Osteoblast (primary cell): ENCODE results near the gene ANKLE2. TPM values are rescaled to one million over a fixed set of nuclear protein-coding genes. Genes with fewer than 3 reads are reported as not detected.

ENCODE experiments used
- DNase-seq: peaks from one replicate; pipeline ENCODE4 v3.0.0; 2011; ENCODE audit warnings: low spot score, mixed read lengths; ENCODE audit not compliant: insufficient read length; ENCODE audit errors: missing footprints
- H2AFZ ChIP-seq: 2 replicates; pipeline ENCODE4 v1.6.0; 2011; ENCODE audit warnings: mild to moderate bottlenecking, low read length
- H3K27ac ChIP-seq: 2 replicates; pipeline ENCODE4 v1.5.1; 2011; ENCODE audit warnings: mild to moderate bottlenecking, low read depth, low read length, moderate library complexity
- H3K27me3 ChIP-seq: 2 replicates; pipeline ENCODE4 v1.6.0; 2012; ENCODE audit warnings: mild to moderate bottlenecking, control low read depth, inconsistent platforms, low read length, moderate library complexity; ENCODE audit not compliant: insufficient read depth
- H3K36me3 ChIP-seq: 2 replicates; pipeline ENCODE4 v1.5.1; 2011; ENCODE audit warnings: mild to moderate bottlenecking, low read length, control low read depth, moderate library complexity; ENCODE audit not compliant: insufficient read depth
- H3K4me1 ChIP-seq: 2 replicates; pipeline ENCODE4 v1.5.1; 2011; ENCODE audit warnings: mild to moderate bottlenecking, low read length, control low read depth, moderate library complexity; ENCODE audit not compliant: insufficient read depth
- H3K4me2 ChIP-seq: 2 replicates; pipeline ENCODE4 v1.6.0; 2011; ENCODE audit warnings: mild to moderate bottlenecking, low read length; ENCODE audit not compliant: insufficient read depth
- H3K4me3 ChIP-seq: fragments of 200-600 bp; sonication (generic); 3 replicates; pipeline ENCODE4 v1.5.1; 2012; ENCODE audit warnings: mild to moderate bottlenecking, low read length, inconsistent platforms; ENCODE audit not compliant: insufficient read depth
- H3K79me2 ChIP-seq: 2 replicates; pipeline ENCODE4 v1.6.0; 2012; ENCODE audit warnings: mild to moderate bottlenecking, low read length, control low read depth, inconsistent platforms; ENCODE audit not compliant: insufficient read depth
- H3K9me3 ChIP-seq: 2 replicates; pipeline ENCODE4 v1.5.1; 2011; ENCODE audit warnings: low read depth, low read length, control low read depth
- H4K20me1 ChIP-seq: 2 replicates; pipeline ENCODE4 v1.6.0; 2012; ENCODE audit warnings: mild to moderate bottlenecking, low read length, control low read depth; ENCODE audit not compliant: insufficient read depth
- total RNA-seq: library from RNA; depleted of rRNA; stranded (reverse); fragments of >200 nt; gene quantifications from 2 replicates; pipeline ENCODE4 v1.2.3, GENCODE V29; 2012
- TF ChIP-seq, protein P1 (sequence below): IDR thresholded peaks from 2 replicates; pipeline ENCODE4 v1.5.1; 2011; ENCODE audit warnings: mild to moderate bottlenecking, low read depth, low read length, moderate library complexity; ENCODE audit errors: extremely low read depth

Gene ANKLE2
- total RNA-seq, 1 donor = 86.1 TPM

GRCh38 chr12:132690112-132690511, 71.5 kb downstream of the ANKLE2 start:
- TF ChIP-seq, protein P1, sequence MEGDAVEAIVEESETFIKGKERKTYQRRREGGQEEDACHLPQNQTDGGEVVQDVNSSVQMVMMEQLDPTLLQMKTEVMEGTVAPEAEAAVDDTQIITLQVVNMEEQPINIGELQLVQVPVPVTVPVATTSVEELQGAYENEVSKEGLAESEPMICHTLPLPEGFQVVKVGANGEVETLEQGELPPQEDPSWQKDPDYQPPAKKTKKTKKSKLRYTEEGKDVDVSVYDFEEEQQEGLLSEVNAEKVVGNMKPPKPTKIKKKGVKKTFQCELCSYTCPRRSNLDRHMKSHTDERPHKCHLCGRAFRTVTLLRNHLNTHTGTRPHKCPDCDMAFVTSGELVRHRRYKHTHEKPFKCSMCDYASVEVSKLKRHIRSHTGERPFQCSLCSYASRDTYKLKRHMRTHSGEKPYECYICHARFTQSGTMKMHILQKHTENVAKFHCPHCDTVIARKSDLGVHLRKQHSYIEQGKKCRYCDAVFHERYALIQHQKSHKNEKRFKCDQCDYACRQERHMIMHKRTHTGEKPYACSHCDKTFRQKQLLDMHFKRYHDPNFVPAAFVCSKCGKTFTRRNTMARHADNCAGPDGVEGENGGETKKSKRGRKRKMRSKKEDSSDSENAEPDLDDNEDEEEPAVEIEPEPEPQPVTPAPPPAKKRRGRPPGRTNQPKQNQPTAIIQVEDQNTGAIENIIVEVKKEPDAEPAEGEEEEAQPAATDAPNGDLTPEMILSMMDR = no peak
- no peaks in the 10 kb centered on the region for H3K9me3 ChIP-seq

GRCh38 chr12:132689227-132689626, 72.4 kb downstream of the ANKLE2 start:
- TF ChIP-seq, protein P1 = no peak
- DNase-seq = no peak
- no peaks in the 10 kb centered on the region for H3K36me3 ChIP-seq
- peaks cover 16% of the 10 kb centered on the region for H3K79me2 ChIP-seq
- no peaks in the 10 kb centered on the region for H4K20me1 ChIP-seq
- H2AFZ ChIP-seq = no peak overlapping the region
- no peak overlapping the region for H3K4me3 ChIP-seq
- no peak overlapping the region for H3K27ac ChIP-seq
- H3K9me3 ChIP-seq = no peaks in the 10 kb centered on the region
- H3K27me3 ChIP-seq = no peaks in the 10 kb centered on the region
- H3K4me1 ChIP-seq = no peaks in the 10 kb centered on the region
- H3K4me2 ChIP-seq = no peak overlapping the region

More at GRCh38 chr12:132690112-132690511, 71.5 kb downstream of the ANKLE2 start:
- peaks cover 15% of the 10 kb centered on the region for H3K79me2 ChIP-seq
- H3K27me3 ChIP-seq = no peaks in the 10 kb centered on the region
- H3K4me2 ChIP-seq = no peak overlapping the region
- no peak overlapping the region for H2AFZ ChIP-seq
- H3K36me3 ChIP-seq = no peaks in the 10 kb centered on the region
- no peak overlapping the region for H3K4me3 ChIP-seq
- DNase-seq = no peak
- H3K4me1 ChIP-seq = no peaks in the 10 kb centered on the region
- no peak overlapping the region for H3K27ac ChIP-seq
- no peaks in the 10 kb centered on the region for H4K20me1 ChIP-seq

DNA sequence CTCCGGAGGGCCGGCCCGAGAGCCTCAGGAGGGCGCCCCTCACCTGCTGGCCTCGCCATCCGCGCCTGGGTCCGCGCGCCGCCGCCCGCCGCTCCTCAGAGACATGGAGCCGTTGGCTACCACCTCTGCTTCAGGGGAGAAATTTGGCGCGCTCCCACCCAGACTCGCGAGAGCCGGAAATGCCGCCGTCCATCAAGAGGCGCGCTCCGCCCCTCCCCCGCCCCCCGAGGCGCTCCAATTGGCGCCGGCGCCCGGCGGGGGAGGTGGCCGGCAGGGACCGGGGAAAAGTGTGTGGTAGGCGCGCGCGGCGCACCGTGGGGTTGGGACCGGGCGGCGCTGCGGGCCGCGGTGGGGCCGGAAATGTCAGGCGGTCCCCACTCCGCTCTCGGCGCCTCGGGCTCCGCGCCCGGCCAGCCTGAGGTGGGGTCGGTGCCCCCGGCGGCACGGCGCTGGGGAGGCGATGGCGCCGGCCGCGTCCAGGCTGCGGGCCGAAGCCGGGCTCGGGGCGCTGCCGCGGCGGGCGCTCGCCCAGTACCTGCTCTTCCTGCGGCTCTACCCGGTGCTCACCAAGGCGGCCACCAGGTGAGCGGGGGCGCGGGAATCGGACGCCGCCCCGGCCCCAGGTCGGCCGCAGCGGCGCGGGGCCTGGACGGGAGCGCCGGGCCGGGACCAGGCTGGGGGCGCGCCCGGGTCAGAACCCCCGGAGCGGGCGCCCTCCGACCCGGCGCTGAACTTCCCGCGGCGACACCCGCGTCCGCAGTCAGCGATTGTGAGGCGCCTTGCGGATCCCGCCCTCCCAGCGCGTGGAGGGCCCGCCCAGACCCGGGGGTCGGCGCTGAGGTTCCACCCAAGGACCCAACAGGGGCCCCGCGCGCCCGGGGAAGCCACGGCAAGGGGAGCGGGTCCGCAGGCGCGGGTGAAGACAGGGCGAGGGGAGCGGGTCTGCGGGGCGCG, 74.1 kb downstream of the ANKLE2 start, which contains the start of the genes POLE and PXMP2:
POLE (minus strand) TSS at position 132 of the 954 bp plus-strand sequence; CDS start at position 105, 27 bp downstream.
PXMP2 (plus strand) TSS at position 377 of the 954 bp plus-strand sequence; CDS start at position 461, 84 bp downstream.
- no peaks in the 10 kb centered on the region for H3K9me3 ChIP-seq
- DNase-seq = peak; percentile 100
- peak within 1 kb of the TSS; percentile 70 for H3K4me2 ChIP-seq
- H3K79me2 ChIP-seq = peaks cover 28% of the 10 kb centered on the region
- no peaks in the 10 kb centered on the region for H3K27me3 ChIP-seq
- no peaks in the 10 kb centered on the region for H3K4me1 ChIP-seq
- H2AFZ ChIP-seq = peak within 1 kb of the TSS; percentile 62
- peak within 1 kb of the TSS; percentile 75 for H3K4me3 ChIP-seq
- TF ChIP-seq, protein P1 = no peak
- H4K20me1 ChIP-seq = no peaks in the 10 kb centered on the region
- H3K27ac ChIP-seq = no peak within 1 kb of the TSS
- no peaks in the 10 kb centered on the region for H3K36me3 ChIP-seq

DNA sequence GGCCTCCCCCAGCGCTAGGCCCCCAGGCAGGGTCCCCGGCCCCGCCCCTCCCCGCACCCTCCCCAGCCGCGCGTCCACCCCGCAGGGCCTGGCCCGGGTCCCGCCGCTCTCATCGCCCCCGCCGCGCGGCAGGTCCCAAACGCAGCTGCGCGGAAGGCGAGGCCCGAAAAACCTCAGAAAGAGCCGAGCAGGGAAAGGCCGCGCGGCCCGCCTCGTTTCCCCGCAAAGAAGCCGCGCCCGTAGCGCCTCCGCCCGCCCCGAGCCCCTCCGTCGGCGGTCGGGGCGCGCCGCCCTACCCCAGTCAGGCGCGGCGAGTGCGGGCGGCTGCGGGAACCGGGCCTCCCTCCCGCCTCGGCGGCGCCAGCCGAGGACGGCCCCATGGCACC, 74.8 kb downstream of the ANKLE2 start:
- H3K9me3 ChIP-seq = no peaks in the 10 kb centered on the region
- peak overlapping the region; percentile 70 for H3K4me2 ChIP-seq
- DNase-seq = peak; percentile 91
- H2AFZ ChIP-seq = peak overlapping the region; percentile 22
- peak overlapping the region; percentile 75 for H3K4me3 ChIP-seq
- H3K27ac ChIP-seq = no peak overlapping the region
- TF ChIP-seq, protein P1 = no peak
- no peaks in the 10 kb centered on the region for H3K4me1 ChIP-seq
- no peaks in the 10 kb centered on the region for H3K27me3 ChIP-seq
- no peaks in the 10 kb centered on the region for H3K36me3 ChIP-seq
- H4K20me1 ChIP-seq = no peaks in the 10 kb centered on the region
- peaks cover 30% of the 10 kb centered on the region for H3K79me2 ChIP-seq
